8988T (cell line): Measurements from ENCODE around the gene USP25.

Experiments used
- DNase-seq: peaks from one replicate; pipeline ENCODE4 v3.0.0; 2011

USP25 gene

DNA sequence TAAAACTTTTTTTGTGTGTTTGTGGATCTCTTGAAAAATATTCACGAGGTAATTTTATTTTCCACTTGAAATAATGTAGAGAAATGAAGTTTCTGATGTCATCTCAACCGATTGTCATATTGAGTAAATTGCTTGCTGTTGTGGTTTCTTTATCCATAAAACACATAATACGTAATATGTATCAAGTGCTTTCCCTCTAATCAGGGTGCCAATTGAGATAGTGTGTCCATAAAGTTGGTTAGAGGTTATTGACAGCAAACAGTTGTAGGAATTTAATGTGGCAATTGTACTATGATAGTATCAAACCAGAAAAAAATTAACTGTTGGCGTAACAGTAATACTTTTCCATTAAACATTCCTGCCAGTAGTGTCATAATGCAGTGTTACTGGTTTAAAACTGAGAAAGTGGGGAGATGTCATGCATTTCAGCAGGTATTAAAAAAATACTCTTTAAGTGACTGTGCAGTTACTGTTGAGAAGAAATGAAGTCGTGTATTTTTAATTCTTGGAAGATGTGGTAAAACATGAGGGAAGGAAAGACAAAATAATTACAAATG lies 38.3 kb downstream of the USP25 start:
- no peak for DNase-seq

- DNase-seq, result no peak
Measured at GRCh38 chr21:15768853-15769252, 39.1 kb downstream of the USP25 start.

- no peak for DNase-seq
Measured at GRCh38 chr21:15771311-15771710, 41.5 kb downstream of the USP25 start.

- DNase-seq, result no peak
Measured at GRCh38 chr21:15772654-15773053, 42.9 kb downstream of the USP25 start.

DNA sequence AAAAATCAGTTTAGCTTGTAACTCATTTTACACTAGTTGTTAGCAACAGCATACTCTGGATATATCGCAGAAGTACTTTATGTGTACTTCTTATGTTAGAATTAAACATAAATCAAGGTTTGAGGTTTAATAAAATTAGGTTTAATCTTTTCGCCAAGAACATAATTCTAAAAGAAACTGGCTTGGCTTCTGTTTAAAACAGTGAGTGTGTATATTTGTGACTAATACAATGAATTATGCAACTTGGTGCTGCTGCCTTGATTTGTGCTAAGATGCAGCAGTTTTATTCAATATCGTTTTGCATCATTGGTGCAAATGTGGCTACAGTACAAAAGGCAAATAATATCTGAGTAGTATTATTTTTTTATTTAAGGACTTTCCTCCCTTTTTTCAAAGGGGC lies 44.8 kb downstream of the USP25 start:
- no peak for DNase-seq

- no peak for DNase-seq
Measured at GRCh38 chr21:15775291-15775690, 45.5 kb downstream of the USP25 start.

DNA sequence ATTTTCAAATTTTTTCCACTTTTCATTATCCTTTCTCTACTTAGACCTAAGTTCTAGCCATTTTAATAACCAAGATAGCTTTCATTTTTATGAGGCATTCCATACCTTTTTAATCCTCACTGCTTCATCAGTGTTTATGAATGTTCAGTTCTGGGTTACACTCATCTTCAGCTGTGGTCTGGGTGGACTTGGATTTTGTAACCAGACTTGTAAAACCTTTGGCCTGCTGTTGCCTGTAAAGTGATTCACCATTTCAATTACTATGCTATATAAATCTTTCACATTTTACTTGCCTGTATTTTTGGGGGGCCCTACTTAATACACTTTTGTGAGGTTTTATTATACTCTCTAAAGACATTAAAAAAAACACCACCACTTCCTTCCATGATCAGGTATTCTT lies 46.2 kb downstream of the USP25 start:
- DNase-seq, result no peak

- no peak for DNase-seq
Measured at GRCh38 chr21:15776818-15777217, 47.0 kb downstream of the USP25 start.

GRCh38 chr21:15781986-15782385 lies 52.2 kb downstream of the USP25 start:
- DNase-seq, result no peak

GRCh38 chr21:15788847-15789523 lies 59.2 kb downstream of the USP25 start:
- no peak for DNase-seq

GRCh38 chr21:15793109-15793508 lies 63.3 kb downstream of the USP25 start:
- DNase-seq, result no peak

DNA sequence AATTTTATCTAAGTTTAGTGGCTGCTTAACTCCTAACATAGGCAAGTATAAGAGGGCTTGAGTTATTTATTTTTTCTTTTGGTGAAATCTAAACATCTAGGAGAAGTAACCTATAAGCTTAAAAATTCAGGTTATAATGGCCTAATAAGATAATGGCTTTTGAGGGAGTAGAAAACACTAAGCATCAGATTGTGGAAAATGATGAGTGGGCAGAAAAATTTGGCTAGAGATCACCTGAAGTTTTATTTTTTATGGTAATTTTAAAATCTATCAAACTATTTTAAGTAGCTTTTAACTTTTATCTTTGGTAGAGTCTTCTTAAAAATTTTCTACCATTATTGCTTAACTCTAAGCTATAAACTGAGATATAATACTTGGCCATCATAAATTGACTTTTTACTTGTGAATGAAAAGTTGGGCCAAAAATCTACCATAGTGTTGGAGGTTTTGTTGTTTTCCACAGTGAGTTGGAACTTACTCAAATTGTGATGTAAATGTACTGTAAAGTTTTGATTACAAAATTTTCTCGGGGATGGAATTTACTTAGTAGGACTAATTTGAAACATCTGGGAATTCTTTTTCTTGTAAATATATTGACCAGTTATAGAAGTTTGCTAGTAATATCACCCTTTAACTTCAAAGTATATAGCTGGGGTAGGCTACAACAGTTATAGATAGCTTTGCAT lies 63.9 kb downstream of the USP25 start:
- DNase-seq, result no peak

- no peak for DNase-seq
Measured at GRCh38 chr21:15794277-15794912, 64.6 kb downstream of the USP25 start.

GRCh38 chr21:15795533-15795932 lies 65.8 kb downstream of the USP25 start:
- DNase-seq, result no peak

DNA sequence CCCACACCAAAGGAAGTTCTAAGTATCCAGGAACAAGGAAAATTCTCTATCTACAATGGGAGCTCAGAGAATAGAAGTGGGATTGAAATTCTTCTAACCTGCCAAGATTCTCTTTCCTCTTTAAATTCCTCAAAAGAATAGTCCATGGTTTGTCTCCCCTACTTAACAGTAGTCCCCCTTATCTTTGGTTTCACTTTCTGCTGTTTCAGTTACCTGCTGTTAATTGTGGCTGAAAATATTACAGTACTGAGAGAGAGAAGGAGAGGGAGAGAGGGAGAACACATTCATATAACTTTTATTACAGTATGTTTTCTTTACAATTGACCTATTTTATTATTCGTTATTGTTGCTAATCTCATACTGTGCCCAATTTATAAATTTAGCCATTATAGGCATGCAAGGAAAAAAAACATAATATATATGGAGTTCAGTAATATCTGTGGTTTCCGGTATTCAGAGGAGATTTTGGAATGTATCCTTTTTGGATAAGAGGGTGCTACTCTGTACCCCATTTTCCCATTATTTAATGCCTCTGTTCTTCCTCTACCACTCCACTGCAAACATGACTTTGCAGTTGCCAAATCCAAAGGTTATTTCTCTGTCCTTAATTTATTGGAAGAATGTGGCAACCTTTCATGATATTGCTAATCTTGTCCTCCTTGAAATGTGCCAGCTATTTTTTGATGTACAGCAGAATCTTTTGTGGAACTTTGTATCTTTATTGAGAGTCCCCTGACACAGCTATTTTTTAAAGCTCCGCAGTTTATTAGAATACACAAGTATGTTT lies 68.0 kb downstream of the USP25 start:
- no peak for DNase-seq

- DNase-seq, result no peak
Measured at GRCh38 chr21:15801352-15801863, 71.6 kb downstream of the USP25 start.

DNA sequence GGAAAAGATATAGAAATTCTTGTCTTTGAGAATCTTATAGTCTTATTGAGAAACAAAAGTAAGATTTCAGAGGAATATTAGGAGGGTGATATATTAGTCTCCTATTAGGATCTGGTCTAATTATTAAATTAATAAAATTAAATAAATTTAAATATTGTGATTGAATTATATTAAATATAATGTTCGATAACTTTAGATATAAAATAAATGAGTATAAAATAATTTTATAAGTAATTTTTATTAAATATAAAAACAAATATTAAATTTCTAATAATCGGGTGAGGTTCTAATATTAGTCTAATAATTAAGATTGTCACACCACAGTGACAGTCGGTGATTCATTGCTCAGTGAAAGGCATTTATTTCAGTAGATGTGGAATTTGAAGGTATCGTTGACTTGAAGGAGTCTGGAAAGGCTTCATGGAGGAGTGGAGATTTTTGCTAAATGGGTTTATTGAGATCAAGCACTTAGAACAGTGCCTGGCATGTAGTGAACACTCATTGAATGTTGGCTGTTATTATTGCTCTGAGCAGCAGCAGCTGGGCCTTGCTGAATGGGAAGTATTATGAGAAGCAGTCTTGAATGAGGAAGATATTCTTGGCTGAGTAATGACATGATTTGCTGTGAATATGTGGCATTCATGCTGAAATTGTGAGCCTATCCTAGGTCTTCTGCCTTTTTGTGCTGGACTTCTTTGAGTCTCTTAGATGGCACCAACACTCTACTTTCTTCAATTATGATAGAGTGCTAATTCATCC lies 74.6 kb downstream of the USP25 start:
- no peak for DNase-seq

DNA sequence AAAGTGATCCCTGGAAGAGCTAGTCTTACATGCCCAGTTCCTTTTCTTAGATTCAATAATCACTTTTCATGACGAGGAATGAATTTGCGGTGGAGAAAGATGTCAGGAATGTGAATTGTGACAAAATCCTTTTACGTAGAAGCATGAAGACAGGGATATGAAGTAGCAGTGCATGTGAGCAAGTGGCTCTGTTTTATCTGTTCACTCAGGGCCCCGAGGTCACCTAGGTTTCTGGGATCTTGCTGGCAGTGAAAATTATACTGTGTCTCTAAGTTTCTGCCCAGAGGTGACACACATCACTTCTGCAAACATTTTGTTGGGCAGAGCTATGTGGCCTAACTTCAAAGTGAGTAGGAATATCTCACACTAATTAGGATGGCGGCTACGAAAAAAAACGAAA lies 79.3 kb downstream of the USP25 start:
- DNase-seq, result no peak

DNA sequence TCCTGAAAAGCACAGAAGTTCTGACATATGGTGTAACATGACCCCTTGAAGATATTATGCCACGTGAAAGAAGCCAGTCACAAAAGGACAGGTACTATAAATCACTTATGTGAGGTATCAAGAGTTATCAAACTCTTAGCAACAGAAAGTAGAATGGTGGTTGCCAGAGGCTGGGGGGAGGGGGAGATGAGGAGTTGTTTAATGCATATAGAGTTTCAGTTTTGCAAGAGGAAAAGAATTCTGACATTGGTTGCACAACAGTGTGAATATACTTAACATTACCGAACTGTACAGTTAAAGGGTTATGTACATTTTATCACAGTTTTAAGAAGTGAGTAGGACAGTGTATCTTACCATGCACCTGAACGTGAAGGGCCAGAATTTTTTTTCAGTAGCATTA lies 80.0 kb downstream of the USP25 start:
- DNase-seq, result no peak

DNA sequence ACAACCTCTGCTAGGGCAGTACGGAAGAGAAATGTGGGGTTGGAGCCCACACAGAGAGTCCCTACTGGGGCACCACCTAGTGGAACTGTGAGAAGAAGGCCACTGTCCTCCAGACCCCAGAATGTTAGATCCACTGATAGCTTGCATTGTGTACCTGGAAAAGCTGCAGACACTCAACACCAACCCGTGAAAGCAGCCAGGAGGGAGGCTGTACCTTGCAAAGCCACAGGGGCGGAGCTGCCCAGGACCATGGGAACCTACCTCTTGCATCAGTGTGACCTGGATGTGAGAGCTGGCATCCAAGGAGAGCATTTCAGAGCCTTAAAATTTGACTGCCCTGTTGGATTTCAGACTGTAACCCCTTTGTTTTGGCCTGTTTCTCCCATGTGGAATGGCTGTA lies 85.5 kb downstream of the USP25 start:
- no peak for DNase-seq

GRCh38 chr21:15820327-15820726 lies 90.5 kb downstream of the USP25 start:
- DNase-seq, result no peak

GRCh38 chr21:15820852-15821379 lies 91.1 kb downstream of the USP25 start:
- no peak for DNase-seq
